ENCODE results near the gene TIMM29.

Gene TIMM29

GRCh38 chr19:10928563-10929401 lies at the start of gene TIMM29, which contains the start of gene YIPF2:
Gene TIMM29, plus strand, starts transcription at chr19:10928811. Its CDS starts 12 bp downstream, at chr19:10928823.
Gene YIPF2, minus strand, starts transcription at chr19:10928639. Its CDS starts 229 bp downstream, at chr19:10928410.
- peak; percentile 95 for DNase-seq

DNA sequence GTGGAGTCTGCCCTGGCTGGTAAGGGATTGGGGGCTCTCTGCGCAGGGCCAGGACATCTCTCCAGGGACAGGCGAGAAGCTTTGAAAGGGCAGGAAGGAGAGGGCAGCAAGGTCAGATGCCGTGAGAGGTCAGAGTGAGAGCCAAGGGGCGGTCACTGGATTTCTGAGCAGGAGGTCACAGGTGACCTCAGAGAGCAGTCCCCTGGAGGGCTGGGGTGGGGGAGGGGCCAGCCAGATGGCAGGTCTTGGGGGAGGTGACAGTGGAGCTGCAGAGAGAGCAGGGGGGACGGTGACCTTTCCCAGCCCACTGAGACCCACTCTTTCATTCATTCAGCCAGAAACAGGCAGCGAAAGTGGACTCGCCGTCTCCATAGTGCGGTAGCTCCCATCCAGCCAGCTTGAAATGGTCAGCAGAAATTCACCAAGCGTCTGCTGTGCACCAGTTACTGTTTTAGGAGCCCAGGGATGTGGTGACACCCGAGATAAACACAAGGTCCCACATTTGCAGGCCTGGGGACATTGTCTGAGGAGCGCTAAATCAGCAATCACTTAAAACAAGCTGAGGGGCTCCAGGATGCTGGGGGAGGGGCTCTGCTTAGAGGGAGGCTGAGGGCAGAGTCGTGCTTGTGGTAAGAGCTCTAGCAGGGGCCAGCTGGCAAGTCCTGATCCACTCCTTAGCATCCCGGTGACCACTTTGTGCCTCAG lies 47.1 kb upstream of the TIMM29 start:
- DNase-seq = no peak

DNA sequence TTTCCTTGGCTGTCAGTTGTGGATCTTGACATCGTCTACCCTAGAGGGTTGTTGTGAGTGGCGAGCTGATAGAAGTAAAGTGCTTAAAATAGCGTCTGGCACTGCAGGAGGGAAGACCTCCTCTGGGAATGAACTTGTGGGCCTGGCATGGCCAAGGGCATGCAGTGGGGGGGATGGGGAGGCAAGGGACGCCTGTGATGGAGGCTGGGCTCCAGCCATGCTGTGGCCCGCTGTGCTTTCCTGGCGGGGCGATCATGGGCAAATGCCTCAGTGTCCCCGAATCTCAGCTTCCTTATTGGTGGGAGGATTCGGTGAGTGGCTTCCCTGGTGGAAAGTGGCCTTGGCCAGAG lies 46.5 kb upstream of the TIMM29 start:
- no peak for DNase-seq

- no peak for DNase-seq
Observed at GRCh38 chr19:10884274-10884673, 44.3 kb upstream of the TIMM29 start.

GRCh38 chr19:10885201-10886169 lies 43.1 kb upstream of the TIMM29 start:
- no peak for DNase-seq

- DNase-seq = no peak
Observed at GRCh38 chr19:10887616-10888367, 40.8 kb upstream of the TIMM29 start.

- DNase-seq = no peak
Observed at GRCh38 chr19:10888421-10888866, 40.2 kb upstream of the TIMM29 start.

- no peak for DNase-seq
Observed at GRCh38 chr19:10889880-10890279, 38.7 kb upstream of the TIMM29 start.

- DNase-seq = no peak
Observed at GRCh38 chr19:10891405-10892086, 37.1 kb upstream of the TIMM29 start.

DNA sequence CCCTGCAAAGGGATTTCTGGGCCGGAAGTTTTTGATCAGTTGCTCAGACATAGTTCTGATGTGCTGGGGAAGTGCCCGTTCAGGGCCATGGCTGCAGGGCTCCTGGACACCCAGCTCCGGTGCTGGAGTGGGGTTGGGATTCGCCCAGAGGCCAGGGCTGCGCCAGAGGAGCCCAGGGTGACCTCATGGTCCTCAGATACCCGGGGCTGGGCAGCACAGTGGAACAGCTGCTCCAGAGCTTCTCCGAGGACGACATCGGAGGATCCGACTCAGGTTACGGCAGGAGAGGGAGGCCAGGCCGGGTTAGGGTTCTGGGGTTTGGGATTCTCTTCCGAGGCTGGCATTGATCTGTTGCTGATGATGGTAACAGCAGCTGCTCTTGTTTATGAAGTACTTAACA lies 36.4 kb upstream of the TIMM29 start:
- DNase-seq = no peak

- no peak for DNase-seq
Observed at GRCh38 chr19:10894911-10895213, 33.7 kb upstream of the TIMM29 start.

DNA sequence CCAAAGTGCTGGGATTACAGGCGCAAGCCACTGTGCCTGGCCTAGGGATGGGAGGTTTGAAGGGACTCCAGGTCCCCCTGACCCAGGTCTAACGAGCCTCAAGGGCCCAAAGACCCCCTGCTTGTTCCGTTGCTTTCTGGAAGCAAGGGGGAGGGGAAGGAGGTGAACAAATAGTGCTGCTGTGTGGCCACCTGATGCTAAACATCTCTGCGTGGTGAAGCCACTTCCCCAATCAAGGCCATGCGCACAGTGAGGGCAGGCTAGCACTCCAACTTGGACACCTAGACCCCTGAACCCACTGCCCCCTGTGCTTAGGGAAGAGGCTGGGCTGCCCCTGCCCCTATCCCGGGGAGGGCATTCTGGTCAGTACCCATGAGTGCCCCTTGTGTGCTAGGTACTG lies 33.2 kb upstream of the TIMM29 start:
- DNase-seq = no peak

- no peak for DNase-seq
Observed at GRCh38 chr19:10895920-10896319, 32.7 kb upstream of the TIMM29 start.

- DNase-seq = no peak
Observed at GRCh38 chr19:10896851-10897526, 31.6 kb upstream of the TIMM29 start.

DNA sequence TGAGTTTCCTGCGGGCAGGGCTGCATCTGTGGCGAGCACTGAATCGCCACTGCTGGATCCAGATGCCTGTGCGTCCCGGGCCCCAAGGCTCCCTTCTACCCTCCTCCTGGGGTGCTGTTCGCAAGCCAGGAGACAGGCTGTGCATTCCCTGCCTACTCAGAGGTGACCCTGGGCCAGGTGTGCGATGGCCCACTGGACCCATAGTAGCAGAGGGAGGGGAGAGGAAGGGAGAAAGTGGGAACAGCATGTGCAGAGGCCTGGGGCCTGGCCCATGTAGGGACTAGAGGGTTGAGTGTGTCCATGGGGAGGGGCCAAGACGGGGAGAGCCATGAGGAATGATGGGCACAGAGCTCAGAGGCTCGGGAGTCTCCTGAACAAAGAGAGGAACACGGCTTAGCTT lies 30.0 kb upstream of the TIMM29 start:
- no peak for DNase-seq

GRCh38 chr19:10899151-10899653 lies 29.4 kb upstream of the TIMM29 start:
- DNase-seq = no peak

GRCh38 chr19:10907925-10908324 lies 20.7 kb upstream of the TIMM29 start:
- DNase-seq = no peak

DNA sequence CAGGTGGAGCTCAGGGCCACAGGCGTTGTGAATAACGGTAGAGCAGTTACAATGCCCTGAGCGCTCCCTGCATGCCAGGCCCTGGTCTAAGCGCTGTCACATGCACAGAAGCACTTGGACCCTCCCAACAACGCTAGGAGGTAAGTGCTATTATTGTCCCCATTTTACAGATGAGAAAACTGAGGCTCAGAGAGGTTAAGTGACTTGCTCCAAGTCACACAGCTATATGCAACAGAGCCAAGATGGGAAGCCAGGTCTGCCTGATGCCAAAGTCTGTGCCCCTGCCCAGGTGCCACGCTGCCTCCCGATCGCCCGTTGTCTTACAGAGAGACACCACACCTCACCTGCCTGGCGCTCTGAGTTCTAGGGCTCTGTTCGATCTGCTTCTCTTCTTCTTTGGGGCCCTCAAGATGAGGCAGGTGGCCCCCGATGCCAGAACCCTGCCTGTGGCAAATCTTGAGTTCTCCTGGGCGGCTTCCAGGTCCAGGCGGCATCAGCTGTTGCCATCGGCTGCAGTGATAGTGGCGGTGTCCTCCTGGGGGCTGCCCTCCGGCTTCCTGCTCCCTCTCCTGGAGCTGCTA lies 20.1 kb upstream of the TIMM29 start:
- DNase-seq = no peak

DNA sequence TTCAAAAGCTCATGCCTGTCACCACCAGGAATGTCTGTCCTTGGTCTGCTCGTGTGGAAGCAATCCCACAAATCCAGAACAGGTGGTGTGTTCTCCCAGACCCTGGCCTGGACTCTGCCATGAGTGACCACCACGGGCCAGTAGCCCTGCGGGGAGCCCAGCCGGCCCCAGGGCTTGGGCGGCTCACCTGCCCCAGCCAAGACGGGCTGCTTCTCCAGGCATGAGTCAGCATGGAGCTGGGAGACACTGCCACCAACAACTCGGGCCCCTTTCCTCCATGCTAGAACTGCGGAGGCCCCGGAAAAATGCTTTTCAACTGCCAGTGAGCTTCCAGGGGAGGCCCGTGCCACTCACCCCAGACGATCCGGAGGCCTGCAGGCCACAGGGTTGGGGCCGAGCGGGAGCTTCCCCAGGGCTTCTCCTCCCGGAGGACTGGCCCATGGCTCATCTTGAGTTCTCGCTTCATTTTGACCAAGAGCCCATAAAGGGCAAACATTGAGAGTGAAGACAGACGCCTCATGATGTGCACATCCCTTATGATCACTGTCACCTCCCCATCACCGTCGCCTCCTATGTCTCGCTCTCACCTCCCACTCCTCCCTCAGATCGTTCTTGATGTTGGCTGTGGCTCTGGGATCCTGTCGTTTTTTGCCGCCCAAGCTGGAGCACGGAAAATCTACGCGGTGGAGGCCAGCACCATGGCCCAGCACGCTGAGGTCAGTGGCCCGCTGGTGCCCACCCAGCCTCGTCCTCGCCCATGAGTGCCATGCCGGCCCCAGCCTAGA lies 16.8 kb upstream of the TIMM29 start:
- no peak for DNase-seq

GRCh38 chr19:10912619-10913018 lies 16.0 kb upstream of the TIMM29 start:
- no peak for DNase-seq
